Measurements from ENCODE around the gene CHRNA7. TPM values are rescaled to one million over a fixed set of nuclear protein-coding genes. Genes with fewer than 3 reads are reported as not detected.
"Not testable (repeated sequence)": the region's sequence is repeated elsewhere in the genome, so short reads cannot be mapped to it uniquely, and the experiment has no call there.

Gene CHRNA7
- total RNA-seq, 1 donor from 2014 or later = 5.3 TPM

GRCh38 chr15:32198938-32199337 lies 168.6 kb downstream of the CHRNA7 start:
- H3K27me3 Mint-ChIP-seq; H3K4me1 Mint-ChIP-seq (ENCODE audit: unreplicated experiment); H3K27ac Mint-ChIP-seq; H3K36me3 Mint-ChIP-seq; H3K4me3 Mint-ChIP-seq; DNase-seq (ENCODE audit: extremely low spot score, unreplicated experiment); H3K9me3 Mint-ChIP-seq: not testable (repeated sequence)

GRCh38 chr15:32209081-32209480 lies 178.8 kb downstream of the CHRNA7 start:
- H3K36me3 Mint-ChIP-seq; H3K27me3 Mint-ChIP-seq; H3K4me3 Mint-ChIP-seq; DNase-seq (ENCODE audit: extremely low spot score, unreplicated experiment); H3K27ac Mint-ChIP-seq; H3K9me3 Mint-ChIP-seq; H3K4me1 Mint-ChIP-seq (ENCODE audit: unreplicated experiment): not testable (repeated sequence)

- no peaks in the 10 kb centered on the region for H3K36me3 Mint-ChIP-seq
Observed at GRCh38 chr15:32218666-32219065, 188.4 kb downstream of the CHRNA7 start.

More at GRCh38 chr15:32218666-32219065, 188.4 kb downstream of the CHRNA7 start:
- DNase-seq (ENCODE audit: extremely low spot score, unreplicated experiment) = no peak
- Mint-ChIP-seq H3K4me3 (no peak overlapping the region), H3K27me3 (no peaks in the 10 kb centered on the region), H3K9me3 (no peaks in the 10 kb centered on the region), H3K27ac (no peak overlapping the region), H3K4me1 (ENCODE audit: unreplicated experiment) (no peaks in the 10 kb centered on the region)
- no peak for TF ChIP-seq CTCF (conservative IDR thresholded peaks at IDR 0.05)

Other genes starting within 250 kb of the CHRNA7 start
- gene OTUD7A, start 159.8 kb upstream of the CHRNA7 start, total RNA-seq (ENCODE audit: low replicate concordance) = 2.4 TPM in 2 replicates